ENCODE results near the gene TULP4. TPM values are rescaled to one million over a fixed set of nuclear protein-coding genes. Genes with fewer than 3 reads are reported as not detected.
"Not testable (repeated sequence)": the region's sequence is repeated elsewhere in the genome, so short reads cannot be mapped to it uniquely, and the experiment has no call there.

Gene TULP4
- polyA plus RNA-seq, 6 donors from 2014 or later = 8.1 to 42.3 (median 39.1) TPM

DNA sequence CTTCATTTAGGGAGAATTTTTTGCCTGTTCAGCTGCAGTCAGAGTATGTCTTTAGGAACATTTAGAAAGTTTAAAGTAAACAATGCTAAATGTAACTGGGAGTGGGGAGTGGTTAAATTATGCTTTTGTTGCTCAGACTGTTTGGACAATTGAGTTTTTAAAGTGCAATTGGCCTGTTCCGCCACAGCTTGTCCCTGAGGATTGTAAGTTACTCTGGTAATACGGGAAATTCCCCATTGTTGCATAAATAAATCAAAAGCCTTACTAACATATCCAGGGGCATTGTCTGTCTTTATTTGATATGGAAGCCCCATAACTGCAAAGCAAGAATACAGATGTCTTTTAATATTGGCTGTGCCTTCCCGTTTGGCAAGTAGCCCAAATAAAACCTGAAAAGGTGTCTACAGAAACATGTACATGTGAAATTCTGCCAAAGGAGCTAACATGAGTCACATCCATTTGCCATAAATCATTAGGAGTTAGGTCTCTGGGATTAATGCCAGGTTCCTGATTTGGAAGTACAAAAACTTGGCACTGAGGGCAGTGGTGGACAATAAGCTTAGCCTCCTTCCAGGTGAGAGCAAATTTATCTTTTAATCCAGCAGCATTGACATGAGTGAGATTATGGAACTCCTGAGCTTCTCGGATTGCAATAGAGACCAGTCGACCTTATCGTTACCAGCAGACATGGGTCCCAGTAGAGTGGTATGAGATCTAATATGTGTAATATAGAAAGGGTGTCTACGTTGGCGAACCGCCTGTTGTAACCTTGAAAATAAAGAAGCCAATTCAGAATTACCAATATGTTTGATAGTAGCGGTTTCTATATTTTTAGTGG is 11.7 kb upstream of the TULP4 start:
- H3K27ac Mint-ChIP-seq; DNase-seq; ATAC-seq (ENCODE audit: low read depth in 2 of 2); H3K27me3 Mint-ChIP-seq: not testable (repeated sequence)
- Mint-ChIP-seq H3K4me3 (peak overlapping the region in 1 of 8 donors; percentile 15), H3K9me3 (peaks cover 10 to 31% (median 17%) of the 10 kb centered on the region in 7 donors), H3K36me3 (peaks cover 30 to 33% of the 10 kb centered on the region in 2 donors), H3K4me1 (peaks cover 15 to 34% (median 23%) of the 10 kb centered on the region in 3 donors)

DNA sequence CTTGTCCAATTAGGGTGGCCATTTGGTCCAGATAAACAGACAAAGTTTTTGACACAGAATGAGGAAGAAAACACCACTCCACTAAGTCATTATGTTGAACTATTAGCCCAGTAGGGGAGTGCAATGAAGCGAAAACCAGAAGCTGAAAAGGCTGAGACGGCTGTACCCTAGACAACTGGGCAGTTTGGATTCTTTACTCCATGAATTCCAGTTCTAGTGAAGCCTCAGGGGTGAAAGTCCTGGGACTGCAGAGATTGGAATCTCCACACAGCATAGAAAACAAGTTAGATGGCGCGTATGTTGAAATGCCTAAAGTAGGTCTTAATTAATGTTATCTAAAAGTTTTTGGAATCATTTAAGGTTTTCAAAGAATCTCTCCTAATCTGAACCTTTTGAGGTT is 10.7 kb upstream of the TULP4 start:
- Mint-ChIP-seq H3K36me3 (peaks cover 21 to 26% of the 10 kb centered on the region in 2 donors), H3K9me3 (peaks cover 4 to 23% (median 11%) of the 10 kb centered on the region in 7 donors), H3K4me3 (peak overlapping the region in 1 of 8 donors; percentile 45), H3K27ac (peak overlapping the region in 1 of 6 donors; percentile 65), H3K4me1 (peaks cover 9 to 28% (median 15%) of the 10 kb centered on the region in 3 donors)
- H3K27me3 Mint-ChIP-seq; ATAC-seq (ENCODE audit: low read depth in 2 of 2); DNase-seq: not testable (repeated sequence)

DNA sequence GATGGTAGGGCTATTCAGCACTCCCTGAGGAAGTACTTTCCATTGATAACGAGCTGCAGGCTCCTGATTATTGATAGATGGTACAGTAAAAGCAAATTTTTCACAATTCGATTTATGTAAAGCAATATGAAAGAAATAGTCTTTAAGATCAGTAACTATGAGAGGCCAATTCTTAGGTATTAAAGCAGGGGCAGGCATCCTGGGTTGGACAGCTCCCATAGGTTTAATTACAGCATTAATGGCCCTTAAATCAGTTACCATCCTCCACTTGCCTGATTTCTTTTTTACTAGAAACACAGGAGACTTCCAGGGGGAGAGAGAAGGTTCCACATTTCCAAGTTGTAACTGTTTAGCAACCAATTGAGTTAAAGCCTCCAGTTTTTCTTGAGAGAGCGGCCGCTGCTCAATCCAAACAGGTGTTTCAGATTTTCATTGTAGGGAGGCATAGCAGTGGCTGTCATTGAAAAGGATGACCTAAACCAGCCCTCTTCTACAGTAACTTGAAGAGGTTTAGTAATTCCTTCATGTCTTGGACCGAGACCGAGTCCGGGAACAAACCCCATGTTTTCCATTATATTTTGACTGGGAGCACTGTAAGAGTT is 10.0 kb upstream of the TULP4 start:
- DNase-seq; ATAC-seq (ENCODE audit: low read depth in 2 of 2); H3K4me3 Mint-ChIP-seq; H3K27ac Mint-ChIP-seq; H3K27me3 Mint-ChIP-seq: not testable (repeated sequence)
- H3K36me3 Mint-ChIP-seq = peaks cover 17 to 24% of the 10 kb centered on the region in 2 donors
- peaks cover 9 to 28% (median 14%) of the 10 kb centered on the region in 3 donors for H3K4me1 Mint-ChIP-seq
- peaks cover 3 to 16% (median 7%) of the 10 kb centered on the region in 7 donors for H3K9me3 Mint-ChIP-seq

DNA sequence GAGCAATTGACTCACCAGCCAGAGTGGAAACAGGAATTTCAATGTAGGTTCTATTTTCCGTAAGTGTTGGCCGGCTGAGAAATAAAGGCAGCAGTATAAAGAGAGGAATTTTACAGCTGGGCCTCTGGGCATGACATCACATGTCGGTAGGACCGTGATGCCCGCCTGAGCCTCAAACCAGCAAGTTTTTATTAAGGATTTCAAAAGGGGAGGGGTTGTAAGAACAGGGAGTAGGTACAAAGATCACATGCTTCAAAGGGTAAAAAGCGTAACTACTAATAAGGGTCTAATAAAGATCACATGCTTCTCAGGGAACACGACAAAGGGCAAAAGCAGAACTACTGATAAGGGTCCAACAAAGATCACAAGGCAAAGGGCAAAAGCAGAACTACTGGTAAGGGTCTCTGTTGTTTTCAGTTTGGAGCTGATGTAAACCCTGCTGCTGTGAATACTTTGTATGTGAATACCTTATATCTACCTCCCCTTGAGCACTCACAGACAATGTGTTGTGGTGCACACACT is 9.0 kb upstream of the TULP4 start:
- peaks cover 9 to 28% (median 14%) of the 10 kb centered on the region in 3 donors for H3K4me1 Mint-ChIP-seq
- peaks cover 15 to 23% of the 10 kb centered on the region in 2 donors for H3K36me3 Mint-ChIP-seq
- H3K4me3 Mint-ChIP-seq = no peak overlapping the region
- H3K27me3 Mint-ChIP-seq = no peaks in the 10 kb centered on the region
- peak overlapping the region in 2 of 6 donors; percentile 58 to 64 for H3K27ac Mint-ChIP-seq
- peaks cover 1 to 13% (median 3%) of the 10 kb centered on the region in 7 donors for H3K9me3 Mint-ChIP-seq
- DNase-seq = no peak
- ATAC-seq (ENCODE audit: low read depth in 2 of 2) = no peak

DNA sequence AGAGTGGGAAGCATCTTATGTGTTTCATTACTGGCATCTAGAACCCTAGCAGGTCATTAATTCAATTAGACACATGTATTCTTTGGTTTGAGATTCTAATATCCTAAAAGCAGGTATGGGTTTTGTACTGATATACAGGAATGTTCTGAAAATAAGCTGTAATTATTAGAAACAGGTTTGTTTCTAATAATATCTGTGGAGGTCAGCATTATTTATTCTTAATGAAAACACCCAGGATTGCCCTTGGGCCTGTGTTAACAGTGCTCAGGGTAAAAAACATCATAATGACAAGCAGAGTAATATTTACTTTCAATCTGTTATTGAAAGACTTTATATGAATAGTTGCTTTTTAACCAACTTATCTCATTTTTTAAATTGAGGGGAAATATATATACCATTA is 8.0 kb upstream of the TULP4 start:
- no peaks in the 10 kb centered on the region for H3K27me3 Mint-ChIP-seq
- ATAC-seq (ENCODE audit: low read depth in 2 of 2) = no peak
- H3K27ac Mint-ChIP-seq = no peak overlapping the region
- peaks cover 9 to 28% (median 14%) of the 10 kb centered on the region in 3 donors for H3K4me1 Mint-ChIP-seq
- H3K36me3 Mint-ChIP-seq = peaks cover 9 to 17% of the 10 kb centered on the region in 2 donors
- DNase-seq = no peak
- no peak overlapping the region for H3K4me3 Mint-ChIP-seq
- peaks cover 0 to 9% (median 0%) of the 10 kb centered on the region in 7 donors for H3K9me3 Mint-ChIP-seq

DNA sequence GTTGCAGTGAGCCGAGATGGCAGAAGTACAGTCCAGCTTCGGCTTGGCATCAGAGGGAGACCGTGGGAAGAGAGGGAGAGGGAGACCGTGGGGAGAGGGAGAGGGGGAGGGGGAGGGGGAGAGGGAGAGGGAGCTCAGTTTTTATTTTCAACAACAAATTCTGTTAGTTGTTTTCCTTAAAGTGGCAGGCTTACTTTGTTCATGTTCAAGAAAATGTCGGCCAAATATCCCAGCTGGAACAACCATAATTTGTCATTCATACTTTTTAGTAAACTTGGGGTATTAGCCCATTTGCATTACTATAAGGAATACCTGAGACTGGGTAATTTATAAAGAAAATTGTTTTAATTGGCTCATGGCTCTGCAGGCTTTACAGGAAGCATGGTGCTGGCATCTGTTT is 2.5 kb upstream of the TULP4 start:
- Mint-ChIP-seq H3K36me3 (peaks cover 0 to 11% of the 10 kb centered on the region in 2 donors), H3K9me3 (peaks cover 0 to 2% (median 0%) of the 10 kb centered on the region in 7 donors), H3K27ac (no peak overlapping the region), H3K4me3 (no peak overlapping the region), H3K4me1 (peaks cover 18 to 37% (median 25%) of the 10 kb centered on the region in 3 donors), H3K27me3 (no peaks in the 10 kb centered on the region)
- DNase-seq = no peak
- ATAC-seq (ENCODE audit: low read depth in 2 of 2) = no peak

DNA sequence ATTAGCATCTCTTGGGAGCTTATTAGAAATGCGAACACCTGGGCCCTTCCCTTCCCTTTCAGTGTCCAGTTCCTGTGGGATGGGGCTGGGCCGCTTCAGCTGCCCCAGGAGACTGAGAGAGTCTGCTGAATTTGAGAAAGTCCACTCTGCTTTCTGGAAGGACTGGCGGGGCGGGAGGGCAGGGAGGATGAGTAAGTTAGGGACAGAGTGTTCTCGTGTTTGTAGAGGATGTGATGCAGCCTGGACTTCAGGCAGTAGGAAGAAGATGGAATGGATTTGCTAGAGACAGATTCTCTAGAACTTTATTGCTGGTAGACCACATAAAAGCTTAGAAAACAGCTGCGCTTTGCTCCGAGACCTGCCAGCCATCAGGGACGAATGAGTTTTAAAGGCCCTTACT is 1.1 kb upstream of the TULP4 start:
- Mint-ChIP-seq H3K9me3 (peaks cover 0 to 3% (median 0%) of the 10 kb centered on the region in 7 donors), H3K27ac (peak overlapping the region in 2 of 6 donors; percentile 63 to 77), H3K36me3 (peaks cover 6 to 11% of the 10 kb centered on the region in 2 donors), H3K4me3 (peak overlapping the region in 1 of 8 donors; percentile 57), H3K4me1 (peaks cover 15 to 37% (median 24%) of the 10 kb centered on the region in 3 donors), H3K27me3 (no peaks in the 10 kb centered on the region)
- no peak for DNase-seq
- ATAC-seq (ENCODE audit: low read depth in 2 of 2) = no peak

DNA sequence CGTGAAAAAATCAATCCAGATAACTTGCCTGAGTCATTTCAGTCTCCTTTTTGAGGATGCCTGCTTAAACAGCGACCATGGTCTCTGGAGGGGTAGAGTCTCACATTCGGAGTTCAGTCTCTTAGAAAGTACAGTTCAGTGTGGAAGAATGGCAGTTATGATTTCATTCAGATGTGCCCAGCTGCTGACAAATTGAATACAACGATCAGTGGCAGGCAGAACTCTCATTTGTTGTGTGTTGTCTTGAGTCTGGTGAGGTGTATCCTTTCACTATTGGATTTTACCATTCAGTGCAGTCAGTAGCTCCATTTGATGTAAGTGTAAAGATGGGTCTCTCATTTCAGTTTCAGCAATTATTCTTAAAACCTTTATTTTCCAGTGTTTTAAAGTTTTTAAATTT is 639 bp upstream of the TULP4 start:
- peaks cover 15 to 38% (median 25%) of the 10 kb centered on the region in 3 donors for H3K4me1 Mint-ChIP-seq
- DNase-seq = no peak
- H3K36me3 Mint-ChIP-seq = peaks cover 8 to 11% of the 10 kb centered on the region in 2 donors
- H3K27ac Mint-ChIP-seq = peak overlapping the region in 1 of 6 donors; percentile 63
- H3K27me3 Mint-ChIP-seq = no peaks in the 10 kb centered on the region
- no peak for ATAC-seq (ENCODE audit: low read depth in 2 of 2)
- peaks cover 0 to 3% (median 0%) of the 10 kb centered on the region in 7 donors for H3K9me3 Mint-ChIP-seq
- H3K4me3 Mint-ChIP-seq = no peak overlapping the region

DNA sequence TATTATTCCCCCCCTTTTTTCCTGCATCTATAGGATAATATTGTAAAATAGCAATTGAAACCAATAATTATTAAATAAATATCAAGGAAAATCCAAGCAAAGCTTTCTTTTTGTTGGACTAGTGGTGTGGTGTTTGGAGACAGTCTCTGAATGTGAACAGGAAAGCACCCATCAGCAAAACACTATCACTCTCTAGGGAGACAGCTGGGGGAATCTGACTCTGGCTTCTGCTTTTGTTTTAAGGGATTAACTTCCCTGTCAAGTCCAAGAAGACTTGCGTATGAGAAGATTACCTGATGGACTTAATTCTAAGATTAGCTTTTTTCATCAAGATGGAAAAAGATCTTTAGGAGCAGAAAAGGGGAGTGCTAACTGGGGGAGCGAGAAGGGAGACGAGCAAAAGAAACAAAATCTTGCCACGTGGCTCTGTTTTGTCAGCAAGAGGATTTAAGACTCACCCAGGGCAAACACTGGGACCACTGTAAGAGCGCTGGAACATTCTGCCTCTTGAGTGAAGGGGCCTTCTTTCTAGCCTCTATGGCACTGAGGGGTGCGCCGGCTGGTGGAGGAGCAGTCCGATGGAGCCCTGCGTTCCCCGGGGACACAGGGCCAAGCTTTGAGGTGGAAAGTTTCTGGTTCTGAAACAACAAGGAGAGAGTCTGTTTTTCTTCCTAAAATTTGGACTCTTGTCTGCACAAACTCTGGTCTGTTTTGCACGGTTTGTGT is 570 bp downstream of the TULP4 start:
- peaks cover 22 to 49% (median 26%) of the 10 kb centered on the region in 3 donors for H3K4me1 Mint-ChIP-seq
- DNase-seq (no peak), ATAC-seq (ENCODE audit: low read depth in 2 of 2) (no peak)
- peak overlapping the region in 2 of 6 donors; percentile 78 for H3K27ac Mint-ChIP-seq
- H3K9me3 Mint-ChIP-seq = peaks cover 0 to 3% (median 0%) of the 10 kb centered on the region in 7 donors
- H3K27me3 Mint-ChIP-seq = no peaks in the 10 kb centered on the region
- peak overlapping the region in 2 of 8 donors; percentile 13 to 68 for H3K4me3 Mint-ChIP-seq
- H3K36me3 Mint-ChIP-seq = peaks cover 8 to 11% of the 10 kb centered on the region in 2 donors

DNA sequence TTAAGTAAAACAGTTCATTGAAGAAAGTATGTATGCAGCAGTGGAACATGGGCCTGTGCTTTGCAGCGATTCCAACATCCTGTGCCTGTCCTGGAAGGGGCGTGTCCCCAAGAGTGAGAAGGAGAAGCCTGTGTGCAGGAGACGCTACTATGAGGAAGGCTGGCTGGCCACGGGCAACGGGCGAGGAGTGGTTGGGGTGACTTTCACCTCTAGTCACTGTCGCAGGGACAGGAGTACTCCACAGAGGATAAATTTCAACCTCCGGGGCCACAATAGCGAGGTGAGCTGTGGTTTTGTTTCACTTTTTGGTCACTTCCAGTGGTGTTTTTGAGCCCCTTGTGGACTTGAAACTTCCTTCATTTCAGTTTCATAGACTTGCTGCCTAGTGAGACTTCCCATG is 1.7 kb downstream of the TULP4 start:
- Mint-ChIP-seq H3K27ac (peak overlapping the region in 3 of 6 donors; percentile 82 to 96 (median 94)), H3K4me1 (peaks cover 31 to 60% (median 33%) of the 10 kb centered on the region in 3 donors), H3K9me3 (peaks cover 0 to 4% (median 0%) of the 10 kb centered on the region in 7 donors), H3K36me3 (peaks cover 8 to 11% of the 10 kb centered on the region in 2 donors), H3K4me3 (peak overlapping the region; percentile 74 to 92 (median 84)), H3K27me3 (no peaks in the 10 kb centered on the region)
- DNase-seq (peak; percentile 21), ATAC-seq (ENCODE audit: low read depth in 2 of 2) (peak; percentile 58 to 70)

DNA sequence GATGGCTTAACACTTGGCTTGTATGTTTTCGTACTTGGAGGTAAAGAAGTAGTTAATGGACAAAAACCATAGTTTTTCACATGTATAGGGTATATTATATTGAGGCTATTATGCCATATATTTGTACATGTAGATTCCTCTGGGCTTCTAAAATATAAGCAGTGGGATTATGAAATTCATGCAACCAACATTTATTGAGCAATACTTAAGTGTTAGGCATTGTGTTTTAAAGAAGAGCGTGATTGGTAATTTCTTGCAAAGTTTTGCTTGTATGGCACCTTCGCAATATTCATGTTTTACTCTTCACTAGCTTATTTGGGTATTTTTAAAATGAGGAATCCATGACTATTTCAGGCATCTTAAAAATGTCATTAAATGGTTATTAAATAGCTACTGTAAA is 2.5 kb downstream of the TULP4 start:
- ATAC-seq (ENCODE audit: low read depth in 2 of 2) (no peak), DNase-seq (no peak)
- Mint-ChIP-seq H3K9me3 (peaks cover 0 to 4% (median 0%) of the 10 kb centered on the region in 7 donors), H3K27ac (peak overlapping the region in 1 of 6 donors; percentile 17), H3K4me3 (peak overlapping the region in 2 of 8 donors; percentile 76 to 87), H3K4me1 (peaks cover 31 to 63% (median 38%) of the 10 kb centered on the region in 3 donors), H3K36me3 (peaks cover 8 to 11% of the 10 kb centered on the region in 2 donors), H3K27me3 (no peaks in the 10 kb centered on the region)

DNA sequence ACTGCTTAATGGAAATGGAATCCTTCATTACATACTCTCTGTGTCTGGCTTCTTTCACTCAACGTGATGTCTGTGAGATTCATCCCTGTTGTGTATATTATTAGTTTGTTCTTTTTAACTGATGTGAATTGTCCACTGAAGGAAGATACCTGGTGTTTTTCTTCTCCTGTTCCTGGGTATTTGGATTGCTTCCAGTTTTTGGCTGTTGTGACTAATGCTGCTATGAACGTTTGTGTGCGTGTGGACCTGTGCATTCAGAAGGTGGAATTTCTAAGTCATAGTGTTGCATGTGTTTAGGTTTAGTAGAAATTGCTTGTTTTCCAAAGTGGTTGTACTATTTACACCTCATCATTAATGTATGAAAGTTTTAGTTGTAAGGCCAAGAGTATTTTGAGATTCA is 3.8 kb downstream of the TULP4 start:
- DNase-seq (no peak), ATAC-seq (ENCODE audit: low read depth in 2 of 2) (no peak)
- H3K4me3 Mint-ChIP-seq = no peak overlapping the region
- peaks cover 35 to 61% (median 43%) of the 10 kb centered on the region in 3 donors for H3K4me1 Mint-ChIP-seq
- no peaks in the 10 kb centered on the region for H3K27me3 Mint-ChIP-seq
- H3K27ac Mint-ChIP-seq = peak overlapping the region in 2 of 6 donors; percentile 12 to 43
- peaks cover 12 to 15% of the 10 kb centered on the region in 2 donors for H3K36me3 Mint-ChIP-seq
- H3K9me3 Mint-ChIP-seq = peaks cover 0 to 4% (median 0%) of the 10 kb centered on the region in 7 donors
